Colon (tissue), 2 donors: ENCODE data around the gene FBXL15.

ENCODE experiments used
- FAIRE-seq: peaks from 2 replicates; lab custom pipeline; 2012; peaks lifted over from hg19 to GRCh38; lab: Jason Lieb, UNC
- donor health status: control.
- donor health status: control.

Gene FBXL15

GRCh38 chr10:102420714-102421506 lies at the start of gene FBXL15:
TSS of gene FBXL15 (plus strand) at chr10:102420836. CDS start at chr10:102421130, 294 bp downstream.
- peak; percentile 61 for FAIRE-seq

- peak; percentile 14 for FAIRE-seq
These were observed 49.3 kb upstream of the FBXL15 start for GRCh38 chr10:102371295-102371694.

- FAIRE-seq, result no peak
These were observed 45.4 kb upstream of the FBXL15 start for GRCh38 chr10:102375250-102375649.

- no peak for FAIRE-seq
These were observed 44.8 kb upstream of the FBXL15 start for GRCh38 chr10:102375867-102376266.

DNA sequence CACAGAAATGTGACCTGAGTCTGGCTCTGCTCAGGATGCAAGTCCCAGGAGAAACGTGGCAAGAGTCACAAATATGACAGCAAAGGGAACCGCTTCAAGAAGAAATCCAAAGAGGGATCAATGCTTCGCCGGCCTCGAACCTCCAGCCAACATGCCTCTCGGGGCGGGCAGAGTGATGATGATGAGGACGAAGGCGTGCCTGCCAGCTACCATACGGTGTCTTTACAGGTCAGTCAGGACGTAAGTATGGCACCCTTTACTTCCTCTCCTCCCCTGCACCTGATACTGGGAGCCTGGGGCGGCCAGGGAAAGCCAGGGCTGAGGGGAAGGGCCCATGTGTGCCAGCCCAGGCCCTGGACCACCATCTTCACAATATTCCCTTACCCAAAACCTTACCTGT lies 43.7 kb upstream of the FBXL15 start:
- FAIRE-seq, result no peak

- no peak for FAIRE-seq
These were observed 41.3 kb upstream of the FBXL15 start for GRCh38 chr10:102379383-102379782.

DNA sequence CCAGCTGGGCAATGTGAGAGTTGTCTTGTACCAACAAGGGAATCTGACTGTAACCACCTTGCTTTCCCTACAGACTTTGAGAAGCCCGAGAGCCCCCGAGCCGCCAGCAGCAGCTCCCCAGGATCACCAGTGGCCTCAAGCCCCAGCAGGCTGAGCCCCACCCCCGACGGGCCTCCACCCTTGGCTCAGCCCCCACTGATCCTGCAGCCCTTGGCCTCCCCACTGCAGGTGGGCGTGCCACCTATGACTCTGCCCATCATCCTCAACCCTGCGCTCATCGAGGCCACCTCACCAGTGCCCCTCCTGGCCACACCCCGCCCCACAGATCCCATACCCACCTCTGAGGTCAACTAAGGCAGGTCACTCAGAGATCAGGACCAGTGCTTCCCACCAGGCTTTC lies 38.7 kb upstream of the FBXL15 start:
- FAIRE-seq, result no peak

- no peak for FAIRE-seq
These were observed 37.8 kb upstream of the FBXL15 start for GRCh38 chr10:102382871-102383270.

GRCh38 chr10:102384053-102384452 lies 36.6 kb upstream of the FBXL15 start:
- no peak for FAIRE-seq

DNA sequence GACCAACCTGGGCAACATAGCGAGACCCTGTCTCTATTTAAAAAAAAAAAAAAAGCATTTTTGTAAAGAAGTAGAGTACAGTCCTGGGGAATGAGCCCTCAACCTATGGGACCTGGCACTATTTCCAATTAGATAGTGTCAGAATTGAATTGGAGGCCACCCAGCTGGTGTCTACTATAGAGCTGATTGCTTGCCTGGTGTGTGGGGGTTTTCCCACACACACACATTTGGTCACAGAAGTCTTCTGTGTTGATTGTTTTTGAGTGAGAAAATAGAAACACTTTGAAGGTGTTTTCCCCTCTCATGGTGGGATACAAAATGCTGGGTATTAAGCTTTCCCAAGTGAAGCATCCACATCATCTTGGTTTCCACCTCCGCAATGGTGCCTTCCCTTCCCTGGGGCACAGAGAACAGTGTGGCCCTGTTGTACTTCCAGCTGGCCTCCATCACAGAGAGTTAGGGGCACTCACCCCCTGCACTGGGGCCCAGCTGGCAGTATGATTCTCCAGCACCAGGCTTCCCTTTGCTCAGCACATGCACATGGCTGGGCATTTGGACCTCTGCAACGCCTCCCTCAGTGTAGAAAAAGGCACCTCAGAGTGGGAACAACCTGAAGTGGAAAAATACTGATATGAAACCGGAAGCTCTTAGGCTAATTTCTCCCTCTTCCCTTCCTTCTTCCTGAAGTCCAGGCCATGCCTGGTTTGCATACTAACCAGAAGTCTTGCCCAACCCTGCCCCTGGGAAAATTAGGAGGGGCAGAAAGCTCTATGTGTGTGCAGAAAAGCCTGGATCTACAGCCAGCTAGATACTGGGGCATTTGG lies 35.8 kb upstream of the FBXL15 start:
- FAIRE-seq, result no peak

DNA sequence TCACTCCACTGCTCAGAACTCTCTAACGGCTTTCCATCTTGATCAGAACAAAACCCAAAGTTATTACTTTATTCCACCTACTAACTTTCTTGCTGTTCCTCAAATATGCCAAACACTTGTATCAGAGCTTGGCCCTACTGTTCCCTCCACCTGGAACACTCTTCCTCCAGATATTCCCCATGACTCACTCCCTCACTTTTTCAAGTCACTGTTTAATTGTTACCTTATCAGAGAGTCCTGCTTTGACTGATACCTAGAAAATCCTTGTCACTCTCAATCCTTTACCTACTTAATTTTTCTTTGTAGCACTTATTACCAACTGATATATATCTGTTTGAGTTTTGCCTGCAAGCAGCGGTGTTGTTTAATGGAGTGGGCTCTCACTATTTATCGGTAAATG lies 30.7 kb upstream of the FBXL15 start:
- FAIRE-seq, result no peak

DNA sequence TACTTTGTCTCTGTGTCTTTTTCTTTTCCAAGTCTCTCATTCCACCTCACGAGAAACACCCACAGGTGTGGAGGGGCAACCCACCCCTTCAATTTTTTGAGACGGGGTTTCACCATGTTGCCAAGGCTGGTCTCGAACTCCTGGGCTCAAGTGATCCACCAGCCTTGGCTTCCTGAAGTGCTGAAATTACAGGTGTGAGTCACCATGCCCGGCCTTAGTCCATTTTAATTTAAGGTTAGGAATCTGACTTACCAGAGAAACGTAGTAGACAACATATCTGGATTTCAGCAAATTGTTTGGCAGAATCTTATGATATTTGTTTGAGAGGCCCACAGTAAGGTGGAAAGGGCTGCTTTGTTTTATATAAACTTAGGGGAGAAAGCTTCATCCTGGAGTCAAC lies 28.3 kb upstream of the FBXL15 start:
- no peak for FAIRE-seq

DNA sequence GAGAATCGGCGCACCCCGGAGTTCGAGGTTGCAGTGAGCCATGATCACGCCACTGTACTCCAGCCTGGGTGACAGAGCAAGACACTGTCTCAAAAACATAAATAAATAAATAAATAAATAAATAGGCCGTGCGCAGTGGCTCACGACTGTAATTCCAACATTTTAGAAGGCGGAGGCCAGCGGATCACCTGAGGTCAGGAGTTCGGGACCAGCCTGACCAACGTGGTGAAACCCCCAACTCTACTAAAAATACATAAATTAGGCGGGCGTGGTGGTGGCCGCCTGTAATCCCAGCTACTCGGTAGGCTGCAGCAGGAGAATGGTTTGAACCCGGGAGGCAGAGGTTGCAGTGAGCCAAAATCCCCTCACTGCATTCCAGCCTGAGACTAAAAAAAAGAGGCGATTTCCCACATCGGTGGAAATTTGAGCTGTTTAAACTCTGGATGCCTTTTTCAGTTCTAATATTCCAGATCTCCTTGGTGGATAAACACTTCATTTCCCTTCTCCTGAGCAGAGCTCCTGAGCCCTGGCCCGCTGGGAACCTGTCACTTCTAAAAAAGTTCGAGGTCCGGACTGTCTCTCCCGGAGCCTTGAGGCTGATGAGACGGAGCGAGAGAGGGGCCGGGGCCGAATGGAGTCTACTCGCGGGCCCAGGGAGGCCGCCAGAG lies 27.1 kb upstream of the FBXL15 start:
- FAIRE-seq, result no peak

GRCh38 chr10:102394079-102394800 lies 26.4 kb upstream of the FBXL15 start:
- no peak for FAIRE-seq

DNA sequence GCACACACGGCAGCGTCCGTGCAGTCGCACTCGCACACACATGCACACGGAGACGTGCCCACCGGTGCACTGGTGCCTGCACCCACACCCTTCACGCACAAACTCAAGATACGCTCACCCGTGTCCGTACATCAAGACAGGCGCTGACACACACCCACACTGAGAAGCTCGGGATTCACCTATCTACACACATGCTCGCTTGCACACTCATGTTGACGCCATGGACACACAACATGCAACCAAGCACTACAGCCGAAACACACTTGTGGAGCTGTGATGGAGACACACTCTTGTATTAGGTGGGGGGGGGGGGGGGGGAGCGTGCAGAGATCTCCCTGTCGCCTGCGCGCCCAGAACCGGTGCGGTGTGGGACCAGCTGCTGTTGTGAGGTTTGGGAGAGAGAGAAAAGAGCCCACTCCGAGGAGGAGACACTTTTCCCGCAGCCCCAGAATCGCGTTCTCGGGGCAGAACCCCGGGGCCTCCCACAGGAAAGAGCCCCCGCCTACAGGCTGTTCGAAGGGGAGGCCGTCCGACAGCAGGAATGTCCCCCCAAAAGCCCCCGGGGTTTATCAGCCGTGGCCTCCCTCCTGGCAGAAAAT lies 25.7 kb upstream of the FBXL15 start:
- FAIRE-seq, result no peak

- FAIRE-seq, result no peak
These were observed 25.0 kb upstream of the FBXL15 start, which contains the start of gene NFKB2 for GRCh38 chr10:102395400-102396316. TSS of gene NFKB2 (plus strand) at chr10:102395705. CDS start at chr10:102395960, 255 bp downstream.

DNA sequence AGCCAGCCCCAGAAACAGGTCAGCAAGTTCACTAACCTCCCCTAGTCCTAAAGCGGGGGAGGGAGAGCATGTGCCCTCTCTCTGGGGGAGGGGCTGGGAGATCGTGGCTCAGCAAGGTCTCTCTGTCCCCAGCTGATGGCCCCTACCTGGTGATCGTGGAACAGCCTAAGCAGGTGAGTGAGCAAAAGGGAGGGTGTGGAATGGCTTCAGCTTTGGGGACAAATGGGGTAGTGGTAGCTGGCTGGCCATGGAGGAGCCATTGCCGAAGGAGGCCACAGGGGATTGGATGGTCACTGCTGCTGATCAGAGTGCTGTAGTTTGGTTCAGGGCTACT lies 24.4 kb upstream of the FBXL15 start:
- no peak for FAIRE-seq

DNA sequence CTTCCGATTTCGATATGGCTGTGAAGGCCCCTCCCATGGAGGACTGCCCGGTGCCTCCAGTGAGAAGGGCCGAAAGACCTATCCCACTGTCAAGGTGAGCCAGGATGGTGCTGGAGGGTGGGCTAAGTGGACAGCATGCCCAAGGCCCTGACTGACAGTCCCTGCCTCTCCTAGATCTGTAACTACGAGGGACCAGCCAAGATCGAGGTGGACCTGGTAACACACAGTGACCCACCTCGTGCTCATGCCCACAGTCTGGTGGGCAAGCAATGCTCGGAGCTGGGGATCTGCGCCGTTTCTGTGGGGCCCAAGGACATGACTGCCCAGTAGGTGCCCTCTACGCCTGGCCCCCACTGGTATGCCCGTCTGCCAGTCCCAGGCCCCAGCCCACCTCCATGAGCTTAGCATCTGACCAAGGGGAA lies 23.9 kb upstream of the FBXL15 start:
- no peak for FAIRE-seq

DNA sequence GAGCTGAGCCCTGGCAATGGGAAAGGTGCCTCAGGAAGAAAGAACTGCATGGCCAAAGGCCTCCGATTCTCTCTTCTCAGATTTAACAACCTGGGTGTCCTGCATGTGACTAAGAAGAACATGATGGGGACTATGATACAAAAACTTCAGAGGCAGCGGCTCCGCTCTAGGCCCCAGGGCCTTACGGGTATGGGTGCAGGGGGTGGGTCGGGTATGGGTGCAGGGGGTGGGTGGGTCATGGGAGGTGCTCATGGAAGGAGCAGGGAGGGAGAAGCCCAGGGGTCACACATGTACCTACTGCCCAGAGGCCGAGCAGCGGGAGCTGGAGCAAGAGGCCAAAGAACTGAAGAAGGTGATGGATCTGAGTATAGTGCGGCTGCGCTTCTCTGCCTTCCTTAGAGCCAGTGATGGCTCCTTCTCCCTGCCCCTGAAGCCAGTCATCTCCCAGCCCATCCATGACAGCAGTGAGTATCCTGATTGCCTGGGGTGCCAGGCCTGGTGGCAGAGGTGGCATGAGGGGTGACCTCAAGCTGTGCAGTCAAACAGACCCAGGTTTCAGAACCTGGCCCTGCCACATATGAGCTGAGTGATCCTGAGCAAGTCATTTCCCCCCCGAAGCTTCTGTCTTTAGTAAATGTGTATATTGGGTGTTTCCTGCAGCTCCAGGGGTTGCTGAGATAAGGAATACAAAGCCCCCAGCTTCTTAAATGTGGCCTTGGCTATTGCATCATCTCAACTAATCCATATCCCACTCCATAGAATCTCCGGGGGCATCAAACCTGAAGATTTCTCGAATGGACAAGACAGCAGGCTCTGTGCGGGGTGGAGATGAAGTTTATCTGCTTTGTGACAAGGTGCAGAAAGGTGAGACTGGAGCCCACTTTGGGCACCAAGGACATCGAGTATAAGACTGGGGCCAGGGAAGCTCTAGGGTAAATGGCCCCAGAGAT lies 23.1 kb upstream of the FBXL15 start:
- no peak for FAIRE-seq
